Endothelial cell of hepatic sinusoid (primary cell): Measurements from ENCODE around the gene KCNG2.

ENCODE experiments used
- in situ Hi-C: cut with HindIII; loops from 2 replicates; pipeline ENCODE4 v1.10.0; 2017; ENCODE audit warnings: low sequenced_read_pairs

The KCNG2 gene

GRCh38 chr18:79796531-79797405, 970 bp upstream of the KCNG2 start:
- in situ Hi-C loops: no loop called here

GRCh38 chr18:79798346-79798998, 734 bp downstream of the KCNG2 start:
- in situ Hi-C loops: no loop called here

- in situ Hi-C loops: no loop called here
These were observed 1.2 kb downstream of the KCNG2 start for GRCh38 chr18:79798999-79799370.

- in situ Hi-C loops: loop anchor here (10.0 kb wide), 1 partner anchor 175 kb away; no protein-coding TSS in a partner anchor
These were observed 2.1 kb downstream of the KCNG2 start for GRCh38 chr18:79799619-79800370.

- in situ Hi-C loops: loop anchor here (10.0 kb wide), 1 partner anchor 174 kb away; no protein-coding TSS in a partner anchor
These were observed 2.8 kb downstream of the KCNG2 start for GRCh38 chr18:79800371-79801180.

GRCh38 chr18:79801217-79801616, 3.5 kb downstream of the KCNG2 start:
- in situ Hi-C loops: loop anchor here (10.0 kb wide), 1 partner anchor 174 kb away; no protein-coding TSS in a partner anchor

GRCh38 chr18:79801641-79802040, 3.9 kb downstream of the KCNG2 start:
- in situ Hi-C loops: loop anchor here (10.0 kb wide), 1 partner anchor 173 kb away; no protein-coding TSS in a partner anchor

GRCh38 chr18:79802298-79802697, 4.6 kb downstream of the KCNG2 start:
- in situ Hi-C loops: loop anchor here (10.0 kb wide), 1 partner anchor 173 kb away; no protein-coding TSS in a partner anchor

GRCh38 chr18:79803611-79804051, 5.9 kb downstream of the KCNG2 start:
- in situ Hi-C loops: loop anchor here (10.0 kb wide), 1 partner anchor 171 kb away; no protein-coding TSS in a partner anchor

- in situ Hi-C loops: loop anchor here (10.0 kb wide), 1 partner anchor 171 kb away; no protein-coding TSS in a partner anchor
These were observed 6.5 kb downstream of the KCNG2 start for GRCh38 chr18:79804130-79804787.

GRCh38 chr18:79805211-79805887, 7.6 kb downstream of the KCNG2 start:
- in situ Hi-C loops: loop anchor here (5.0 to 10.0 kb wide), 2 partner anchors 57 to 169 kb away; no protein-coding TSS in a partner anchor

- in situ Hi-C loops: loop anchor here (5.0 to 10.0 kb wide), 2 partner anchors 56 to 169 kb away; no protein-coding TSS in a partner anchor
These were observed 8.3 kb downstream of the KCNG2 start for GRCh38 chr18:79805926-79806487.

GRCh38 chr18:79806976-79807841, 9.5 kb downstream of the KCNG2 start:
- in situ Hi-C loops: loop anchor here (5.0 to 10.0 kb wide), 2 partner anchors 55 to 168 kb away; no protein-coding TSS in a partner anchor

- in situ Hi-C loops: loop anchor here (5.0 to 10.0 kb wide), 2 partner anchors 53 to 165 kb away; no protein-coding TSS in a partner anchor
These were observed 11.9 kb downstream of the KCNG2 start for GRCh38 chr18:79809482-79810192.

GRCh38 chr18:79812052-79812451, 14.3 kb downstream of the KCNG2 start:
- in situ Hi-C loops: no loop called here

- in situ Hi-C loops: no loop called here
These were observed 16.6 kb downstream of the KCNG2 start for GRCh38 chr18:79814373-79814772.

- in situ Hi-C loops: no loop called here
These were observed 17.9 kb downstream of the KCNG2 start for GRCh38 chr18:79815657-79816056.
